ENCODE data around the gene TBC1D20.
"Not testable (repeated sequence)": the region's sequence is repeated elsewhere in the genome, so short reads cannot be mapped to it uniquely, and the experiment has no call there.

TBC1D20 gene

GRCh38 chr20:475463-476357 lies 13.4 kb upstream of the TBC1D20 start:
- DNase-seq: no peak

DNA sequence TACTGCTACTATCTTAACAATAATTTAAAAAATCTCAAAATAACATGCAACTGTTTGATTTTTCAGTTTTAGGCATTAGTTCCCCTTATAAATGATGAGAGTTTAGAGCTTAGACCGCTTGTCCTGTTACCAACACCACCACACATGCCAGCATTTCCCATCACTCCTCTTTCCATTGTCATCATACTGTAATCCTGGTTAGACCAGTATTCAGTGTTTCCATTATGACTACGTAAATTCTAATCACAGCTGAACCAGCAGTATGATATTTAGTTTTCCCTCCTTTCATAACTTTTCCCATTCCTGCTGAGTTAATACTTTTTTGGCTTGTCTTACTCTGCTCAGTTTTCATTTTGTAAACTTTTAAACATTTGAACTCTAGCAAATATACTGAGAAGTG lies 12.2 kb upstream of the TBC1D20 start:
- DNase-seq: no peak

DNA sequence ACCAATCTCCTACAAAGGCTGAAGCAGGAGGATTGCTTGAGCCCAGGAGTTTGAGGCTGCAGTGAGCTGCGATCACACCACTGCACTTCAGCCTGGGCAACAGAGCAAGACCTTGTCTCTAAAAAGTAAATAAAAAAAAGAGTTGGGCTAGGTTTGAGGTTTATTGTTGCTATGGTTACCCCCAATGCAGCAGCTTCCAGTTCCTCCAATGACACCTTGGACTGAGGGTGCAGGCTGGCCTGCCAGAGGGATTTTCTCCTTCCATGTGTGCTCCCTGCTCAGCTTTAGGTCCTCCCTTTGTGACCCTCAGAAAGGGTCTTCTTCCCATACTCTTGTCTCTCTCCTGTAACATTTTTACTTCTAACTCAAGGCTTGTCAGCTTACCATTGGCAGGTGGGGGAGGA lies 10.6 kb upstream of the TBC1D20 start:
- DNase-seq: no peak

DNA sequence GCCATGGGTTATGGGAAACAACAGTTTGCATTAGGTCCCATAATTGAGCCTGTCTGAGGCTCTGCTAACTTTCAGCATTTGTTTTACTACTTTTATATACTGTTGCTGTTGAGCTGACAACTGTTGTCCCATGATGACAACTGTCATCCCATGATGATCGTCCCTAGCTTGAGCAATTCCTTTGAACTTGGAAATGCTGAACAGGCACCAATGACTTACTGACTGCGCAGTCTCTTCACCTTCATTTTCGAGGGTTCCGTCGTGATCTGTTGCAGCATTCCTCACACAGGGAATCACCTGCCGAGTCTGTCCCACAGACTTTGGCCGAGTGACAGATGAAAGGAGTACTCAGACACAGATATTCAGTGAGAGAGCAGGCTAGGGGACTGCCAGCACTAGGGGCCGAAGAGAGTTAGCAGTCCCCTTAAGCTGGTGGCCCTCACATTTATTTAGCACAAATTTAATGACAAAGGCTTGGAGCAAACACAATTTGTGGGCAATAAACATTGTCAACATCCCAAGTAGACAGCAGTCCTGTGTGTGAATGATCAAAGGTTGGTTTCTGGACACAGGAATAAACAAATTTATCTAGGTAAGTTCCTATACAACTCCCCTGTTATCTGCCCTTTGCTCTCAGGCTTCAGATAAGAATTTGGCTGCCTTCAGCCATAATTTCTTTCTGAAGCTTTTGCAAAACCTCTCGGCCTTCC lies 10.0 kb upstream of the TBC1D20 start:
- no peak for DNase-seq

GRCh38 chr20:469746-470490 lies 7.6 kb upstream of the TBC1D20 start:
- no peak for DNase-seq

DNA sequence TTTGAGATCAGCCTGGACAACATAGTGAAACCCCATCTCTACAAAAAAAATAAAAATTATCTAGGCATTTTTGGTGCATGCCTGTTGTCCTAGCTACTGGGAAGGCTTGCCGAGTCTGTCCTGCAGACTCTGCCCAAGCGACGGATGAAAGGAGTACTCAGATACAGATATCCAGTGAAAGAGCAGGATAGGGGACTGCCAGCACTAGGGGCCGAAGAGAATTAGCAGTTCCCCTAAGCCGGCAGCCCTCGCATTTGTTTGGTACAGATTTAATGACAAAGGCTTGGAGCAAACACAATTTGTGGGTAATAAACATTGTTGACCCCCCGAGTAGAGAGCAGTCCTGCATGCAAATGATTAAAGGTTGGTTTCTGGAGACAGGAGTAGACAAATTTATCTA lies 5.4 kb upstream of the TBC1D20 start:
- DNase-seq: no peak

DNA sequence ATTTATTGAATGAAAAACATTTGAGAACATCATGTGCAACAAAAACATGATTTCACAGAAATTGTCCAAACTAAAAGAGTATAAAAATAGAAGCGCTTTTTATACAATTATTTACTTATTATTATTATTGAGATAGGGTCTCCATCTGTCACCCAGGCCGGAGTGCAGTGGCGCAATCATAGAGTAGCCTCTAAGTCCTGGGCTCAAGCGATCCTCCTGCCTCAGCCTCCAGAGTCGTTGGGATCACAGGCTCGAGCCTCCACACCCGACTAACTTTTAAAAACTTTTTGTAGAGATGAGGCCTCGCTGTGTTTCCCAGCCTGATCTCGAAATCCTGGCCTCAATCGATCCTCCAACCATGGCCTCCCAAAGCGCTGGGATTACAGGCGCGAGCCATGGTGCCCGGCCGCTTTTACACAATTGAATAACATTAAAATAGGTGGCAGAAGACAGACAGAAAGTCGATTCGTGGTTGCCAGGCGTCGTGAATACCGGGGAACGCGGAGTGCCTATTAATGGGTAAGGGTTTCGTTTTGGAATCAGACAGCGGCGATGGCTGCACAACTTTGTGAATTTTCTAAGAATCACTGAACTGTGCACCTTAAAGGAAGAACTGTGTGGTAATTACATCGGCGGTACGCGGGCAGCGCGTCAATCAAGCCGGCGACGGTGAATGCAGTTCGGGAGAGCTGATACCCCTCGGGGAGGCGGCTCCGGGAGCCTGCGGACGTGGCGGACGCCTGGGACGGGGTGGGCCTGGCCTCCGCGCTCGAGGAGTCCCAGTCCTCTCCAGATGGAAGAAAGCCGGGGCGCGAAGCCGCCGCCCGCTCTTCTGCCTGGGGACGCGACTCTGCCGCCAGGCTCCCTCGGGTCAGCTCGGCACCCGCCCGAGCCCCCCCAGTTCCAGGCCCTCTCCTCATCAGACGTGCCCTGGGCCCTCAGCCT lies 807 bp downstream of the TBC1D20 start:
- peak; percentile 44 to 76 for DNase-seq

- DNase-seq: no peak
Measured at GRCh38 chr20:460707-461106, 1.6 kb downstream of the TBC1D20 start.

DNA sequence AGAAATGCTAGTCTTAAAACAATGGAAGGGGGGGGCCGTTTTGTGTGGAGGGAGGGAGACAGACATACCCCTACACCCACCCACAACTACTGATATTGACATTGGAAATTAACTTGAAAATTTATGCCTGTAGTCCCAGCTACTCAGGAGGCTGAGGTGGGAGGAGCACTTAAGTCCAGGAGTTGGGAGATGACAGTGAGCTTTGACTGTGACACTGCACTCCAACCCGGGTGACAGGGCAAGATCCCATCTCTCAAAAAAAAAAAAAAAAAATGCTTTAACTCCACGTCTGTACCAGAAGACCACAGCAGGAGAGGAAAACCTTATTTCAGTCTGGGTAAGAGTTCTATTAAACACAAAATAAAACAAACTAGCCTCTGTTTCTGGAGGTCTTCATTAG lies 2.2 kb downstream of the TBC1D20 start:
- DNase-seq: no peak

- no peak for DNase-seq
Measured at GRCh38 chr20:458776-459175, 3.6 kb downstream of the TBC1D20 start.

- no peak for DNase-seq
Measured at GRCh38 chr20:454951-455350, 7.4 kb downstream of the TBC1D20 start.

- not testable (repeated sequence) for DNase-seq
Measured at GRCh38 chr20:452021-452420, 10.3 kb downstream of the TBC1D20 start.

DNA sequence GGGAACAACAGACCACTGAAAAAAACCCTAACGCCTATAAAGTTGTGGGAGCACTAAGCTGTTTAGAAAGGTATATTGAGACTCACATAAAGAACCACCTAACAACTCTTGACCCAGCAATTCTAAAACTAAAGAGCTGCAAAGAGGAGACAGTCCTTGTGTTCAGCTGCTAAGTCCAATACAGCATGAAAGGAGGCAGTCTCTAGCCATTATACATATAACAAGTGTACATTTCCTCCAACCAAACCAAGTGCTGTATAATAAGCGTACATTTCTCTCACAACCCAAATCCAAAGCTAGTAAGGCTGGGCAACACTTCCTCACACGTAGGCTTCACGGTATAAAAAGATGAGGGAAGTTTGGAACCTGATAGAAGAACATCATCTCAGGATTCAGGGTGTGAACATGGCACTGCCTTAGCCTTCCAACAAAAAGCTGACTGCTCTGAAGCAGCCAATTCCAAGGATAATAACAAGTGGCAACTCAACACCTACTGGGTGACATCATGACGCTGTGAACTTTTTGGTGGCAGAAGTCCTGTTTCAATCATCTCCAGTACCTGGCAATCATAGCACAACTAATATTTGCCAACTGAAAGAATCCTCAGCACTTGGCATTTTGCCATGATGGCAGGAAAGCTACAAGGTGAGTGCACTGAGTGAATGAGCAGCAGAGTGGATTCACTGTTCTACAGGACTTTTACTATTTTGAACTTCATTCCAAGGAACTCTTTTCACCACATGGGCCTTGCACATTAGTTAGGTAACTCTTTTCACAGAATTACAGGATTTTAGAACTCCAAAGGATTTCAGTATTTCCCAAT lies 16.6 kb downstream of the TBC1D20 start:
- DNase-seq: no peak

DNA sequence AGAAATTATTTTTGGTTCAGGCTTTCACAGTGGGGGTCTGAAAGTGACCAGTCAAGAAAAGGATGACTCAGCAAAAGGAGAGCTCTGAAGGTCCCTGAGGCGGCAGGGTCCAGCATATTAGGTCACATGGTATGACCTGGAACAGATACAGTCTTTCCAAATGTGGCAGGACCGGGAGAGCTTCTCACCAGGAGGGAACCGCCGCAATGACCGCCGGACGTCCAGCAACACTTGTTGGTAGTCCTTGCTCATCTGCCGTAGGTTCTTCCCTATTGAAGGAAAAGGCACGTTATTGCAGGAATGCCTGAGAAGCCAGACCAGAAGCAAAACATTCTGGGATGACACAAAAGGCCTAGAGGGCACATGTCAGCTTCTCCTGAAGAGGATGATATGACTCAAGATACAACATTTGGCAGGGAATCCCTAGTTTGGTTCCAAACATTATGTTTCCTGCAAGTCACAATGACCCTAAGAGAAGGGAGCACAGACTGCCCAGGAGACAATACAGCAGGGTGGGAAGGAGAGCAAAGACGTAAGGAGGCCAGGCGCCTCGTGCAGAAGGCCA lies 17.4 kb downstream of the TBC1D20 start:
- DNase-seq: no peak

- DNase-seq: no peak
Measured at GRCh38 chr20:444117-444516, 18.2 kb downstream of the TBC1D20 start.

GRCh38 chr20:443223-443775 lies 19.0 kb downstream of the TBC1D20 start:
- DNase-seq: no peak

DNA sequence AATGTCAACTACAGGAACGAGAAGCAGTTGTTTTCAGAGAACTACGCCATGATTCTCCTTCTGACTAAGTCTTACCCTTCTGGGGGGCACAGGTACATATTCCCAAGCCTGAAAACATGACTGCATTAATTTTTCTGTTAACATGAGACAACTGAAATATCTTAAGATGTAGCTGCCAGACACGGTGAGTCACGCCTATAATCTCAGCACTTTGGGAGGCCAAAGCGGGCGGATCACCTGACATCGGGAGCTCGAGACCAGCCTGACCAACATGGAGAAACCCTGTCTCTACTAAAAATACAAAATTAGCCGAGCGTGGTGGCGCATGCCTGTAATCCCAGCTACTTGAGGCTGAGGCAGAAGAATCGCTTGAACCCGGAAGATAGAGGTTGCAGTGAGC lies 21.7 kb downstream of the TBC1D20 start:
- DNase-seq: no peak

DNA sequence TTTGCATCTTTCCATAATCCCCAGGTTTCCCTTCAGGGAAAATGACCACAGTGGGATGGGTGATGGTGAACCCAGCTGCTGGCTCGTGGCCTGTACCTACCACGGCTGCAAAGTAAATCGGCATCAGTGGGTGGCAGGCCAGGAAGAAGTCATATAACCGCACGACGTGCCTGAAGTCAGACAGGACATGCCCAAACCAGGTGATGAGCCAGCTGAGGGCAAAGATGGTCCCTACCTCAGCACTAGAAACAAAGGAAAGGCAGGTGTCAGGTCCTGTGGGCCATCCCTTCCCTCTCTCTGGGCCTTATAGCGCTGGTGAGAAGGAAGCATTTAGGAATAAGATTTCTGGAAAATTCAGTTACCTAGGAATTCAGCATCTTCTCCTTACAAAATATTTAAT lies 22.2 kb downstream of the TBC1D20 start:
- no peak for DNase-seq

DNA sequence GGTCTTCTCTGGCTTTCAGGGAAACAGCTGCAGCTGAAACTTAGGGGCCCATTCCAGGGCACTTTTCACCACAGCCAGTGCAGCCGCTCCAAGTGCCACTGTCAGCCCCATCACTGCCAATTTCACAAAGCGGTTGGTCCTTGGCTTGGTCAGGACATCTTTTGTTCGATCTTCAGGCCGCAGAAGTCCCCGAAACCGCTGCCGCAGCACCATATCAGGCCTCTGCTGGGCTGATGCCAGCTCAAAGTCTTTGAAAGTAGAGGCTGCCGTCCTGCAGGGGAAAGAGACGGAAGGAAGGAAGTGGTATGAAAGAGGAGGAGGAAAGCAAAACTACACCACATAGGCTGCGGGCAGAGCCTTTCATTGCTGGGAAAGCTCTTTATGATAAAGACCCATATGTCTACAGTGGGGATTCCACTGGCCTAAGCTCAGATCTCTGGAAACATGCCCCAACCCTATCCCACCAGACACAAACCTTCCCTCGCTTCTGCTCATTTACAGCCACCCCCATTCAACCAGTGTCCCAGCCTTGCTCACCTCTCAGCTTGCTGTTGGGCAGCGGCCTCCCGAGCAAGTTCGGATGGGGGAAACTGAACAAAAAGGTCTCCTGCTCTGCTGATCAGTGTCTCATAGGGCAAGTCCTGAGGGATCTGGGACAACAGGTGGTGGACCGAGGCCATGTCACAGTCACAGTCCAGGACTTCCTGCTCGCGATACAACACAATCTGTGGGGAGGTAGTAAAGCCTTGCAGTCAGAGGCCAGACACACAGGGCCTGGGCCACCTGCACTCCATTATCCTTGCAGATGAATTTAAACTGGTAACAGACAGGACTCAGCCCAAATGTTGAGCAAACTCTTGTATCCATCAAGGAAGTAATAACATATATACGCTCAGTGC lies 23.5 kb downstream of the TBC1D20 start:
- DNase-seq: no peak
